Brain pericyte (primary cell): Measurements from ENCODE around the gene ZC2HC1B.
"Not testable (repeated sequence)": the region's sequence is repeated elsewhere in the genome, so short reads cannot be mapped to it uniquely, and the experiment has no call there.

Experiments
- DNase-seq: peaks from one replicate; pipeline ENCODE4 v3.0.0-alpha.2; 2012; ENCODE audit warnings: low read depth, low spot score

ZC2HC1B gene, protein sequence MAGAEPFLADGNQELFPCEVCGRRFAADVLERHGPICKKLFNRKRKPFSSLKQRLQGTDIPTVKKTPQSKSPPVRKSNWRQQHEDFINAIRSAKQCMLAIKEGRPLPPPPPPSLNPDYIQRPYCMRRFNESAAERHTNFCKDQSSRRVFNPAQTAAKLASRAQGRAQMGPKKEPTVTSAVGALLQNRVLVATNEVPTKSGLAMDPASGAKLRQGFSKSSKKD

GRCh38 chr6:143864234-143864633 is at the start of gene ZC2HC1B:
Gene ZC2HC1B, plus strand, starts transcription at chr6:143864474. Its CDS starts 66 bp downstream, at chr6:143864540.
- no peak for DNase-seq

GRCh38 chr6:143817621-143818020 is 46.7 kb upstream of the ZC2HC1B start:
- DNase-seq, result no peak

GRCh38 chr6:143821359-143821758 is 42.9 kb upstream of the ZC2HC1B start:
- no peak for DNase-seq

DNA sequence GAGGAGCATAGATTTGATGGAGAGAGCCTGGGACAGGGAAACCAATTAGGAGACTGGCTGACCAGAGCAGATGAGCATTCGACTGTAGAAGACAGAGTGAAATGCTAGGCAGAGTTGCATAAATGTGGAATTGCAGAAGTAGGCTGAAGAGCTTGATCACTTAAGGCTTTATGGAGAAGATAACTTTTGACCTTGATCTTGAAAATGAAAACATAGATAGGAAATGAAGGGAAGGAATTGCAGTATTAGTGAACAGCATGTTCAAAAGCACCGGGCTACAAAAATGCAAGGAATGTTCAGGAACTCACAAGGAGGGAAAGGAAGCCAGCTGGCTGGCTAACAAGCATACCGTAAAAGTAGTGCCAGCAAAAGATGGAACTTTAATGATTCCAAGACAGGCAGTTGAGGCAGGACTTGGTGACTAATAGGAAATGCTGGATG is 41.7 kb upstream of the ZC2HC1B start:
- no peak for DNase-seq

GRCh38 chr6:143823548-143823947 is 40.7 kb upstream of the ZC2HC1B start:
- DNase-seq, result no peak

GRCh38 chr6:143828572-143828971 is 35.7 kb upstream of the ZC2HC1B start:
- DNase-seq, result no peak

DNA sequence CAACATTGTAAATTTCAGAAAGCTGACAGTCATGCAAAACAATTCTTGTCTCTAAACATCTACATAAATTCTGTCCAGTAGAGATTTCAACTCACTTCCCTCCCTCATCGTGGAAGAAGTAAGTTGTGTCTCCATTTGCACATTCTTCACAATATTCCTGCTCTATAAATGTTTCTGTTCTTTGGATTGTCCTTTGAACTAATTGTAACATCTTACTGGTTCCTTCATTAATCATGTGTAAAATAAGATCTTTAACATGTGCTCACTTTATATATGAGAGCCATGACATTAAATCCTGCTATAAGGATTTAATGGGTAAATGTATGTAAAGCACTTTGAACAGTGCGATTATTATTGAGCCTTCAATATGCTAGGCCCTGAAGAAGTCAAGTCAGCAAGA is 28.1 kb upstream of the ZC2HC1B start:
- no peak for DNase-seq

- DNase-seq, result no peak
These were observed 25.9 kb upstream of the ZC2HC1B start for GRCh38 chr6:143838395-143838794.

DNA sequence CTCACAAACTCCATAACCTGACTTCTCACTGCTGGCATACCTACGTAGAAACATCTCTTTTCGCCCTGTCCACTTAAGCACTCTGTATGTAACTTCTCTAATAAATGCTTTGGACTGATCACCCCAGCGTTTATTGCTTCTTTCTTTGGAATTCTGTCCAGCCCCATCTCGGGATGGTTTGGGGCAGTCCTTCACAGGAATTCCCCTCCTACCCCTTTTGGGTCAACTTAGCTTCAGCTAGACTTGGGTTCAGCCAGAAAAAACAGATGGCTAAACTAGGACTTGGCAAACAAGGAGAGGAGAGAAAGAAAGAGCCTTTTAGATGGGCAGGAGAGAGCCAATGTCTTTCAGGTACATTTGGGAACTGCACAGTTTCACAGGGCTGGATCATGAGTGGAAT is 25.1 kb upstream of the ZC2HC1B start:
- no peak for DNase-seq

- no peak for DNase-seq
These were observed 23.5 kb upstream of the ZC2HC1B start for GRCh38 chr6:143840595-143841265.

GRCh38 chr6:143842461-143842901 is 21.8 kb upstream of the ZC2HC1B start:
- DNase-seq, result no peak

DNA sequence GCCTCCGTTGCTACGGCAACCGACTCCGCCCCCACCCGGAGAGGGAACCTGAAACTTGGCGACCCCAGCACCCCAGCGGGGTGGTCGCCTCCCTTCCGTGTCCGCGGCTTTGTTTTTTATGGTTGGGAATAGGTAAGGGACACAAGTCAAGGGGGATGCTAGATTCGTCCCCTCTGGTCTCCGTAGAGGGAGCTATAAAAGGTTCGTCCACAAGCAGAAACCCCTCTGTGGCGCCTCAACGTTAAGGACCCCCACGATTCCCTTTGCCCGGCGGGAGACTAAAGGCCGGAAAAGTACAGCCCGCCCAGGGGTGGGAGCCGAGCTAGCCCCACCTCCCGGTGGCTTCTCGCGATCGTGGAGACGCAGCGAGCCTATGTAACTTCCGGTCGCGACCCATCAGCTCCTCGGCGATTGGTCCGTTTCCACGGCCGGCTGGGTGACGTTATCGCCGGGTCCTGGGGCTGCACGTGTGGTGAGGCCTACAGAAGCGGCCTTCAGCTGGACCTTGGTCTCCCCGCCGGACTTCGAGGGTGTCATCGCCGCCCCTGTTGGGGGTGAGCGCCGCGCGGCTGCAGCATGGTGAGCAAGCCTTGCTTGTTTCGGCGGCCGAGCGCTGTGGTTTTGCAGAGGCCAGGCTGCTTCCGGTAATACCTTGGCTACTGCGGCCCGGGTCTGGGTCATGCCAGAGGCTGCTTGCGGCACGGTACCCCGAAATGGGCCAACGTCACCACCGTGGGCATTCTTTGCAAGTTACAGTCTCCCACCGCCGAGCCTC is 21.2 kb upstream of the ZC2HC1B start, which contains the start of gene LTV1:
Gene LTV1 (plus strand): TSS at position 437 of the 775 bp plus-strand sequence. CDS start 140 bp downstream, at position 577.
- DNase-seq, result peak; percentile 93

DNA sequence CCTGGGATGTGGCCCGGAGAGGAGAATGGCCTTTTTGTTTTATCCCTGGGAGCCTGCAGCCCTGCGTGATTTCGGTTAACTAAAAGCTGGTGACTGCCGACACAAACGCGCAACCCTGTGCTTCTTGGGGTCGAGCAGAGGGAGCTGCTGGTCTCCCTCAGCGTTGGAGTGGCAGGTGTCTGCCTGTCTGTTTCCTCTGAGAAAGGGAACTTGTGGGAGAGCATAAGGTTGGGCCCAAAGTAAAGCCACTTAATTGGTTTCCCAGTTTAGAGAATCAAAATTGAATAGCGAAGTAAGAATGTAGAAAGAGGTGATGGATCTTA is 20.6 kb upstream of the ZC2HC1B start:
- no peak for DNase-seq

DNA sequence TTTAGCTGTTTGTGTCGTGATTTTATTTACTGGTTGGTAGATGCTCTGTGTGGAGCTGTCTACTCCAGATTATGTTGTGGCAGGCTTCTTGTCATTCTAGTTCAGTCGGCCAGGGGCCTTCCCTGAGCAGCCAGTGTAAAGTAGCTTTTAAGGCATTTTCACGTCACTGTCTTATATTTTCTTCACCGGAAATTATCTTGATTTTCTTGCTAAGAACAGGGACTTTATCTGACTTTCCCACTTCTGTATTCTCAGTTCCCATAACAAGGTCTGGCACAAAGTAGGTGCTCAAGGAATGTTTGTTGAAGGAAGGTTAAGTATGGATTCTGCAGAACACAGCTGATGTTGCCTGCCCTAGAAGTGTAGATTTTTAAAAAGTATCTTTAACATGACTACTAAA is 20.3 kb upstream of the ZC2HC1B start:
- no peak for DNase-seq

DNA sequence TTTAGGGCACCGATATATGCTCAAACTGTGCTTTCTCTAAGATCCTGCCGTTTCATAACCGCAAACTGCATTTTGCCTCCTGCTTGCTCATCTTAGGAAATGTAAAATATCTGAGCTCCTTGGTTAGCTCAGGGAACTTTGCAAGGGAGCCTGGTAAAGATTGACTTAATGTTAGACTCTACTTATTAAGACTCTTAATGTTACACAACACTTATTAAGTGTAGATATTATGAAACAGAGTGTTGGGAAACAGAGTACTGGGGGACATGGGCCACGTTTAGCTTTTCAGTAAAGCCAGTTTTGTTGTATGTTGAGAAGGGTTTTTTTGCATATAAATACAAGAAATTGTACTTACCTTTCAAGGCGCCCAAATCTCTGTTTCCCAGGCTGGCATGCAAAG is 19.2 kb upstream of the ZC2HC1B start:
- DNase-seq, result no peak

GRCh38 chr6:143851706-143852105 is 12.6 kb upstream of the ZC2HC1B start:
- not testable (repeated sequence) for DNase-seq

- DNase-seq, result not testable (repeated sequence)
These were observed 9.2 kb upstream of the ZC2HC1B start for GRCh38 chr6:143855057-143855456.

DNA sequence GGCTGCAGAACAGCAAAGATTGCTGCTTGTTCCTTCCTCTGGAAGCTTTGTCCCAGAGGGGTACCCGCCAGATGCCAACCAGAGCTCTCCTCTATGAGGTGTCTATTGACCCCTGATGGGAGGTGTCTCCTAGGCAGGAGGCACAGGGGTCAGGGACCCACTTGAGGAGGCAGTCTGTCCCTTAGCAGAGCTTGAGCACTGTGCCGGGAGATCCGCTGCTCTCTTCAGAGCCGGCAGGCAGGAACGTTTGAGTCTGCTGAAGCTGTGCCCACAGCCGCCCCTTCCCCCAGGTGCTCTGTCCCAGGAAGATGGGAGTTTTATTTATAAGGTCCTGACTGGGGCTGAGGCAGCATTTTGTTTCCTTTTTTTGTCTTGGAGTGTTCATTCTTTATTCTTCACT is 7.5 kb upstream of the ZC2HC1B start:
- not testable (repeated sequence) for DNase-seq

- no peak for DNase-seq
These were observed 6.6 kb upstream of the ZC2HC1B start for GRCh38 chr6:143857651-143858050.

GRCh38 chr6:143859891-143860660 is 4.2 kb upstream of the ZC2HC1B start:
- no peak for DNase-seq

DNA sequence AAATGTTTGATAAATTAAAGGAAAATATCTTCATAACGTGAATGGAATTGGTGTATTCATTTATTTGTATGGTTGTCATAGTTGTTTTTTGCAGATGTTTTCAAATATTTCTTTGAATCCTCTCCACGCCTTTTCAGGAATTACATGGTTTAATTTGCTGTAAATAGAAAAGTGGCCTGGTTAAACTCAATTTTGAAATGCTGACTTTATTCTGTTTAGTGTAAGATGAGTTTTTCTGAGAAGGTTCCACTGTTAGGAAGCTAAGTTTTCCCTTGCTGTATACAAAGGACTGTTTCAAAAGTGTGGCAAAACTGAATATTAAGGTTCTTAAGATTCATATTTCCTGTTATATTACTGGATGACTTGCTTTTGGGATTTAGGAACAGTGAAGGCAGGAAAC is 503 bp upstream of the ZC2HC1B start:
- no peak for DNase-seq

- DNase-seq, result no peak
These were observed 3.0 kb downstream of the ZC2HC1B start for GRCh38 chr6:143867236-143867635.
